Activated T-cell treated with anti-CD3 and anti-CD28 coated beads, Interleukin-2, amount 50 U/mL, for 4 hours (primary cell): Measurements from ENCODE around the gene PRKG1. TPM values are rescaled to one million over a fixed set of nuclear protein-coding genes. Genes with fewer than 3 reads are reported as not detected.
"Not testable (repeated sequence)": the region's sequence is repeated elsewhere in the genome, so short reads cannot be mapped to it uniquely, and the experiment has no call there.

ENCODE experiments used
- ATAC-seq, 2 donors: fragments of 200-7000 bp; cut with Tn5 transposase; one replicate each; pipeline ENCODE4 v1.10.0; 2021
- DNase-seq: peaks from one replicate; pipeline ENCODE4 v3.0.0-alpha.2; 2020
- H3K27me3 Mint-ChIP-seq: one replicate; pipeline ENCODE4 v1.8.0; 2021; ENCODE audit warnings: low read depth, mixed read lengths
- H3K36me3 Mint-ChIP-seq: one replicate; pipeline ENCODE4 v1.8.0; 2022; ENCODE audit warnings: mixed read lengths; ENCODE audit not compliant: insufficient read depth
- H3K4me1 Mint-ChIP-seq: one replicate; pipeline ENCODE4 v1.8.0; 2021; ENCODE audit warnings: low read depth, mixed read lengths
- H3K4me3 Mint-ChIP-seq: one replicate; pipeline ENCODE4 v1.8.0; 2021; ENCODE audit warnings: mild to moderate bottlenecking, moderate library complexity, mixed read lengths
- H3K9me3 Mint-ChIP-seq: one replicate; pipeline ENCODE4 v1.8.0; 2021; ENCODE audit warnings: mixed read lengths
- total RNA-seq, 3 donors: library from RNA; stranded (reverse); gene quantifications; one replicate each; pipeline ENCODE4 v1.2.1, GENCODE V29; 2021

PRKG1 gene
- total RNA-seq, 3 donors from 2014 or later, result 0.08 TPM; not detected in 2

DNA sequence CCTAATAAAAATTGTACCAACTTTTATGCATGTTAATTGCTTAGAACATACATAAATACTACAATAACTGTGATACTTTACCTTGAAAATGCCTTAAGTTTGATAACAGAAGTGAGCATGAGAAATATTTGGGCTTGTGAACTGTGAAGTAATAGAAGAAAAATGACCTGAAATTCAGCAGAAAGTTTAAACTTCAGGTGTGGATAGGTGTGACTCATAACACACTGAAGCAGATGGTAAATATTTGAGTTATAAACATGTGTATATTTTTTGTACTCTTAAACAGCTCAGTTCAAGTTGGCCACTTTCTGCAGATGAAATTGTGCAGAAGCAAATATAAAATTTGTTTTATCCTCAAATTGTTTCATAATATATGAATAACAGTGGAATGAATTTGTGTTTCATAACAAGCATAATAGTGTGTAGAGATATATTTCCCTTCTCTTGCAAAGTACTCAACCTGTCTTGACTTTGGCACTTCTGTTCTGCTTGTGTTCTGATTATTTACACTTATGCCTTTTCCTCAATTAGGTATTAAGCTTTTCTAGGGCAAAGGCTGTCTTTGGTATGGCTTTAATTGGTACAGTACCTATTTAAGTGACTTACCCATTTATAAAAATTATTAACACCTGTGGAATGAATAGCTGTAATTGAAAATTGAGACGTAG is 122.4 kb downstream of the PRKG1 start:
- H3K27me3 Mint-ChIP-seq, result no peaks in the 10 kb centered on the region
- DNase-seq (no peak), ATAC-seq (no peak)
- no peaks in the 10 kb centered on the region for H3K9me3 Mint-ChIP-seq
- no peak overlapping the region for H3K4me3 Mint-ChIP-seq
- H3K4me1 Mint-ChIP-seq, result no peaks in the 10 kb centered on the region
- no peaks in the 10 kb centered on the region for H3K36me3 Mint-ChIP-seq

DNA sequence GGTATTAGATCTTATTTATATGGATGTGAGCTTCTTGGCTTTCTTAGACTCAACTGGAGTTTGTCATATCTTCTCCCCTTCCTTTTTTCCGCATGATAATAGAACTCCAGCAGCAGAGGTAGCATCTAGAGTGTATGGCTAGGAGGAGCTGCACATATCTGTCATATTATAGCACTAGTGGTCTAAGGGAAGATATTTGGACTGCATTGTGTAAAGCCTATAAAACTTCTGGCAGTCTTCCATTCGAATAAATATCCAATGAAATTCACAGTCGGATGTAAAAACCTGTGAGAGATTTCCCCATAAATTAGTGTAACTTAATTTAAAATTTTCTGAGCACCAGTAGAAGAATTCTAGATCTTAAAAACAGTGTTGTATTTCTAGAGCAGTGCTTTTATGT is 123.9 kb downstream of the PRKG1 start:
- Mint-ChIP-seq H3K27me3 (no peaks in the 10 kb centered on the region), H3K4me1 (no peaks in the 10 kb centered on the region), H3K9me3 (peaks cover 3% of the 10 kb centered on the region), H3K4me3 (no peak overlapping the region), H3K36me3 (no peaks in the 10 kb centered on the region)
- DNase-seq (no peak), ATAC-seq (no peak)

DNA sequence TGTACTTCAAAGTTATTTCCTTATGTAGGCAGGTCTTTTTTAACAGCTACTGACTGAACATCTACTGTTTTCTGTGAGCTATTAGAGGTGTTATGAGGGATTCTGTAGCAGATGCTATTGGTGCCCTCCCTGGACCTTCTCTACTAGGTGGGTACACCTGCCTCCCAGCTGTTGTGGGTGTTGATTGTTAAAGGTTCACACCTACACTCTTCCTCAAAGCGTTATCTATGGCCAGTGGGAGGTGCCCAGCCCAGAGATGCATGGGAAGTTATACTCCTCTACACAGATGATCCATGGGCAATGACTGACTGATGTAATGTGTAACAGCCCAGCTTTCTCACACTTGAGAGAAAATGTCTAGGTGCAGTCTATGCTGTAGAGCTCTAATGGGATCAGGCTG is 127.7 kb downstream of the PRKG1 start:
- Mint-ChIP-seq H3K27me3 (no peaks in the 10 kb centered on the region), H3K9me3 (peaks cover 3% of the 10 kb centered on the region), H3K4me1 (no peaks in the 10 kb centered on the region), H3K4me3 (no peak overlapping the region), H3K36me3 (no peaks in the 10 kb centered on the region)
- DNase-seq, result no peak
- ATAC-seq, result no peak

DNA sequence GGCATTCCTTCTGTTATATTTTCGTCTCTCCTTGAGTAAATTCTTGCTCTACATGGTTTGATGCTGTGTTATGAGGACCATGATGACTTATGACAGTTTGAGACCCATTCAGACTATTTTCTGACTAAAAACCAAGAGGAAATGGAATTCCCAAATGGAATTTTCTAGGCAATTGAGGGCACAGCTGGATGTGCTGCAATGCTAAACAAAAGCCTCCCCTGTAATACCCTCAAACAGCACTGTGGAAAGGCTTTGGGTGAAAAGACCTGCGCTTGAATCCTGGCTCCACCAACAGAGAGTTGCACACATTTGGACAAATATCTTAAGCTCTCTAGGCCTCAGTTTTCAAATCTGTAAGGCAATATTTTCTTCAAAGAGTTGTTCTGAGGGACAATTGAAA is 129.1 kb downstream of the PRKG1 start:
- Mint-ChIP-seq H3K4me3 (no peak overlapping the region), H3K9me3 (peaks cover 3% of the 10 kb centered on the region), H3K4me1 (no peaks in the 10 kb centered on the region), H3K27me3 (no peaks in the 10 kb centered on the region), H3K36me3 (no peaks in the 10 kb centered on the region)
- ATAC-seq (no peak), DNase-seq (no peak)

DNA sequence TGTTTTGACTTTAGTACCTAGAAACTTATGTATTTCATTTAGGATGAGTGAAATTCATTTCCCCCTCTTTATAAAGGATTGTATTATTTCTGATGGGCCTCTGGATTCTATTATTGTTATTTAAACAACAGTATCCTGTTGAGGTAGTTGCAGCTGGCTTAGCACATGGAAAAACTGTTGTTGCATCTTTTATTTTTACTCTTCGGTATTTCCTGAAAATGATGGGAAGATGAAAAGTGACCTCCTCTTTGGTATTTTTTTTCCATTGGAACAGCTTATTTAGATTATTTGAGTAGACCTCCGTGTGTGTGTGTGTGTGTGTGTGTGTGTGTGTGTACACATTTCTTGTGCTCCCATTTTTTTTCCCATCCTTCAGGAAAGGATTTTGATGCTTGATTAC is 129.8 kb downstream of the PRKG1 start:
- H3K27me3 Mint-ChIP-seq, result peaks cover under 1% of the 10 kb centered on the region
- ATAC-seq, result no peak
- DNase-seq, result no peak
- H3K4me1 Mint-ChIP-seq, result no peaks in the 10 kb centered on the region
- peaks cover 3% of the 10 kb centered on the region for H3K9me3 Mint-ChIP-seq
- no peaks in the 10 kb centered on the region for H3K36me3 Mint-ChIP-seq
- H3K4me3 Mint-ChIP-seq, result no peak overlapping the region

DNA sequence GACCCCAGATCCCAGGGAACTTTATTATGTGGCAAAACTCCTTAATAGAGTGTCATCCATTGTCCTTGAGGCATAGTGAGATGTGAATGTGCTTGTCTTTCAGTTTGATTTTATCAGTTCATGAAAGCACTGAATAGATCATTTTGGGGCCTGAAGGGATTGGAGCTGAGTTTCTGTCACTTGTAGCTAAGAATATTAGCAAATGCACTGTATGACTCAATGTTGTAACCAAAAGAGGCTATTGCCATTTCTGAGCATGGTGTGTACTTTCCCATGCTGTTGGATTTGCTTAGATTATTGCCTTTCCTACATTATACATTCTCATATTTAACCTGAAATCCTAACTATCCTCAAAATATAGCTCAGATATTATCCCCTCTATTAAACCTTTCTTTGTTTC is 130.4 kb downstream of the PRKG1 start:
- peaks cover 3% of the 10 kb centered on the region for H3K9me3 Mint-ChIP-seq
- no peaks in the 10 kb centered on the region for H3K4me1 Mint-ChIP-seq
- peaks cover 2% of the 10 kb centered on the region for H3K27me3 Mint-ChIP-seq
- no peak overlapping the region for H3K4me3 Mint-ChIP-seq
- H3K36me3 Mint-ChIP-seq, result no peaks in the 10 kb centered on the region
- ATAC-seq (no peak), DNase-seq (no peak)

DNA sequence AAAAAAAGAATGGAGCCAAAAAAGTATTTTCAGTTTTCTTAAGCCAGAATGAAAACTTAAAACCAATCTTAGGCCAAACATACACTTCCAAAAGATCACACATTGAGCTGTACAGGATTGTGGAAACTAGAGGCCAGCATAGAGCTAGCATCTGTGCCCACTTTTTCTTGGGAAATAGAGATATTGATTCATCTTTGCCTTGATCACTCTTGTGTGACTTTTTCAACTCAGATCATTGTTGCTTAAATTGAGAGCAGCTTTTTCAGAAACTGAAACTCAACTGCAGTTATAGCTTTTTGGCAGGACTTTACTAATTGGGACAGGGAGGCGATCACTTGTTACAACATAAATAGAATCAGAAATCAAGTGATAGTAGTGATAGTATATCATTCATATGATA is 132.2 kb downstream of the PRKG1 start:
- H3K27me3 Mint-ChIP-seq, result peaks cover 2% of the 10 kb centered on the region
- no peaks in the 10 kb centered on the region for H3K36me3 Mint-ChIP-seq
- H3K4me3 Mint-ChIP-seq, result no peak overlapping the region
- DNase-seq (no peak), ATAC-seq (no peak)
- H3K9me3 Mint-ChIP-seq, result peaks cover 3% of the 10 kb centered on the region
- no peaks in the 10 kb centered on the region for H3K4me1 Mint-ChIP-seq

DNA sequence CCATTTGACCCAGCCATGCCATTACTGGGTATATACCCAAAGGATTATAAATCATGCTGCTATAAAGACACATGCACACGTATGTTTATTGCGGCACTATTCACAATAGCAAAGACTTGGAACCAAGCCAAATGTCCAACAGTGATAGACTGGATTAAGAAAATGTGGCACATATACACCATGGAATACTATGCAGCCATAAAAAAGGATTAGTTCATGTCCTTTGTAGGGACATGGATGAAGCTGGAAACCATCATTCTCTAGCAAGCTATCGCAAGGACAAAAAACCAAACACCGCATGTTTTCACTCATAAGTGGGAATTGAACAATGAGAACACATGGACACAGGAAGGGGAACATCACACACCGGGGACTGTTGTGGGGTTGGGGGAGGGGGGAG is 138.7 kb downstream of the PRKG1 start:
- not testable (repeated sequence) for H3K4me1 Mint-ChIP-seq, DNase-seq, H3K27me3 Mint-ChIP-seq, H3K36me3 Mint-ChIP-seq, H3K4me3 Mint-ChIP-seq, H3K9me3 Mint-ChIP-seq, ATAC-seq

DNA sequence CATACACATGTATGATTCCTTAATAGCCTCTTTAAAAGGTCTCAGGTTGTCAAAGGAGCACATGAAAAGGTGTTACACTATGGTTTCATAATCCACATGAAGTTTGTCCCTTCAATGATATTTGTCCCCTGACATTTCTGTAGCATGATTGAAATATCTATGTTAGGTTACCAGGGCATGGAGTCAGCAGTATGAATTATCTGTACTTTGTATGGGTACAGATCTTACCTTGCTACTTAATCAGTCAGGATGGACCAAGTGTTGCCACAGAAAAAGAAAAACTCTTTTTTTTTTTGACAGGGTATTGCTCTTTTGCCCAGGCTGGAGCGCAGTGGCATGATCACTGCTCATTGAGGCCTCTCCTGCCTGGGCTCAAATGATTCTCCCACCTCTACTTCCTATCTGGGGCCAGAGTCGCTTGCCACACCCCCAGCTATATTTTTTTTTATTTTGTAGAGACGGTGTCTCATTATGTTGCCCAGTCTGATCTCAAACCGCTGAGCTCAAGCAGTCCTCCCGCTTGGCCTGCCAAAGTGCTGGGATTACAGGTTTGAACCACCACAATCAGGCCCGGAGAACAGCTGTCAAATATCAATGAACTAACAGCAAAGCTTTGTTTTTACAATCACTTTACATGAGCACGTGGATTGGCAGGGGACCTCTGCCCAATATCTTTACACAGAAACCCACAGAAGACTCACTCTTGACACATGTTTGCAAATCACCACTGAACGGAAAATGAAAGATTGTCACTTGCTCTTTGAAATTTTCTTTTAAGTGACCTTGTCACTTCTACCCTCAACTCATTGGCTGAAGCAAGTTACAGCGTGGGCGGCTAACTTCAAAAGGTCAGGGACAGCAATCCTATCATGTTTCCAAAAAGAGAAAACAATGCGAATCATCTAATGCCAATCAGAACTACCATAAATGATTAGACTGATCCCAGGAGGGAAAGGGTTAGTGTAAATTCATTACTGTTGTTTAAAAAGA is 140.2 kb downstream of the PRKG1 start:
- no peak for DNase-seq
- no peaks in the 10 kb centered on the region for H3K36me3 Mint-ChIP-seq
- no peak overlapping the region for H3K4me3 Mint-ChIP-seq
- H3K4me1 Mint-ChIP-seq, result no peaks in the 10 kb centered on the region
- no peaks in the 10 kb centered on the region for H3K27me3 Mint-ChIP-seq
- no peaks in the 10 kb centered on the region for H3K9me3 Mint-ChIP-seq
- no peak for ATAC-seq

DNA sequence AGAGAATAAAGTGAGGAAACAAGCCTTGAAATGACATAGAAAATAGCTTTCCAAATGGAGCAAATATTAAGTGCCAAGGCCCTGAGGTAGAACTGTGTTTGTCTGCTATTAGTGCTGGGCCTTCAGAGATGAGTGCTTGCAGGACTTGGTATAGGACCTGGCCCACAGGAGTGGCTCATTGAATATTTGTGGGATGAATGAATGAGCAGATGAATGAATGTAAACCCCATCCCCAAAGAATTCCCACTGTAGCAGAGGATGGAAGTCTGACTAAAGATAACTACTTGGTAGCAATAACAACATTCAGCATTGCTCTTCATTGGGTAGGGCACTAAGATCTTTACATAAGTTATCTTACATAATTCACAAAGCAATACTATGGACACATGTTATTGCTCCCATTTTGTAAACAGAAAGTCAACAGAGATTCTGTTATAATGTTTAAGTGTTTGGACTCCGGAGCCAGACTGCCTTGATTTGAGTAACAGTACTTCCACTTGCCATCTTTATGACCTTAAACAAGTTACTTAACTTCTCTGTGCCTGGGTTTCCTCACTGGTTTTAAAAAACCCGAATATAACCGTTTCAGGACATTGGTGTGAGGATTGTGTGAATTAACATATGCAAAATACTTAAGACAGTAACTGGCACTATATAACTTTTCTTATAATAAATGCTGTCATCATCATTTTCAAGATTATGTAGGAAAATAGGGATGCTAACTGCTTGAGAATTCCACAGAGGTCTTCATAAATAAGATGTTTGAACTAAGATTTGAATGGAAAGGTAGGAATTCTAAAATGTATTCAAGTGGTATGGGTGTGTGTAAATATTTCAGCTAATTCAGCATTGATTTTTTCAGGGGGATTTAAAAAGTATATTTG is 141.9 kb downstream of the PRKG1 start:
- Mint-ChIP-seq H3K4me1 (no peaks in the 10 kb centered on the region), H3K27me3 (no peaks in the 10 kb centered on the region), H3K4me3 (no peak overlapping the region), H3K9me3 (no peaks in the 10 kb centered on the region), H3K36me3 (no peaks in the 10 kb centered on the region)
- DNase-seq, result no peak
- ATAC-seq, result no peak

DNA sequence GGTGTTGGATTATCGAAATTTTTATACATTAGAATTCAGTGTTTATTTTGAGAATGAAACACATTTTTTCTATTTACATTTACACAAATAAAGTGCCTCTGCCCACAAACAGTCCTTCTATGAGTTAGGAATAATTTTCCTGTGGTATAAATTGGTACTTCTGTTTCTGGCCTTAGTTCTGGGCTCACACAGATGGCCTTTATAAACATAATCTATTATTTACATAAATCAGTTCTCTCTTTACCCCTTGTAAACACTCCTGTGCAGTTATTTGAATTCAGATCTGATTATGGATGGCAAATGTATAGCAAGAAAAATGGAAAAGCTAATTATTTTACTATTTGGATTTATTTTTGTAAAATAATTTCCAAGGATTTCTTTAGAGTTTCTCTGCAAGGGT is 143.2 kb downstream of the PRKG1 start:
- DNase-seq, result no peak
- Mint-ChIP-seq H3K36me3 (no peaks in the 10 kb centered on the region), H3K4me1 (no peaks in the 10 kb centered on the region), H3K27me3 (no peaks in the 10 kb centered on the region), H3K9me3 (no peaks in the 10 kb centered on the region), H3K4me3 (no peak overlapping the region)
- ATAC-seq, result no peak

DNA sequence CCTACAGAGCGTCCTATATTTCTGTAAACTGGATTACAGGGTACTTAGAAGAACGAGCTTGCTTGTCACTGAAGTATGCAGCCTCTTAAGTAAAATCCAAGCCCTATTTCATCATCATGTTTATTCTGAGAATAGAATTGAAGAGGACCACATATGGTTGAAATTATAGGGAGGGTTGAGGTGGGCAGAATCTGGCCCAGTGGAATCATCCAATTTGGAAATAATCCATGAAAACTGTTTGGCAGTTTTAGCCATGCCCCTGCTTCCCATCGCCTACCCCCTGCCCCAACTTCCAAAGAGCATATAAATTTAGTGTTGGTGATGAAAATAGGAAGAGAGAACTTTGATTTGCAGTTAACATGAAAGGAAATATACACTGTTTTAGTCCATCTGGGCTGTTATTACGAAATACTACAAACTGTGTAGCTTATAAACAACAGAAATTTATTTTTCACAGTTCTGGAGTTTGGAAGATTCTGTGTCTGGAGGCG is 150.4 kb downstream of the PRKG1 start:
- no peaks in the 10 kb centered on the region for H3K9me3 Mint-ChIP-seq
- H3K4me3 Mint-ChIP-seq, result no peak overlapping the region
- ATAC-seq (no peak), DNase-seq (no peak)
- no peaks in the 10 kb centered on the region for H3K4me1 Mint-ChIP-seq
- H3K36me3 Mint-ChIP-seq, result no peaks in the 10 kb centered on the region
- no peaks in the 10 kb centered on the region for H3K27me3 Mint-ChIP-seq

DNA sequence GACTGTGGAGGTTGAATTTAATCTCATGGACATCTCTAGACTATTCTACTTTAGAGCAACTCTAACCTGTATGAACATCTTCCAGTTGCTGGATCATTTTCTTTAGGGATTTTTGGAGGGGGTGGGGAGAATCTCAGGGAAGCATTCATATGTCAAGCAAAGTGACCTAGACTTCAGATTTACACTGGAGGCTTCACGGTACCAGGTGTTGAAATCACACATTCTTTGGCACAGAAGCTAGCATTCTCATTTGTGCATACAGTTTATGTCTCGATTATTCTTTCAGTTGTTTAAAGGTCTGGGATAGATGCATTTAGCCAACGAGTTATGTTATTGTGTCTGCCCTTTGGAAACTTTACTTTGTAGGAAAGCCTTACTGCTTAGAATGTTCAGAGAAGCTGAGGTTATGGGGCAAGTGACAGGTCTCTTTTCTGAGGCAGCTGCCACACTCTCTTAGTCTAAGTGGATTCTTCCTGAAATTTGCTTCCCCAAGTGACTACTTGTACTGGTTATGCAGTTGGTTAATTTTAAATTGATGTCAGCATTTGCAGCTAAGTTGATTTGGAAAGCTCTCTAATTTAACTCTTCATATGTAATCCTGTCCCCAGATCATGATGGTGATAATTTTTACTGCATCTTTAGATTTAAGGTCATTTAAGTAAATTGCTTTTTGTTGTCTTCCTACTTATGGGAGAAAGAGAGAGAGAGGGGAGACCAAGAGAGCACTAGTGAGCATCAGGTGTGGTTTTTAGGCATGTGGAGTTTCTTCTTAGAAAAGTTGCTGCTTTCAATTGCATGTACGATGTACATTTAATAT is 153.8 kb downstream of the PRKG1 start:
- H3K27me3 Mint-ChIP-seq, result no peaks in the 10 kb centered on the region
- H3K36me3 Mint-ChIP-seq, result no peaks in the 10 kb centered on the region
- H3K4me1 Mint-ChIP-seq, result no peaks in the 10 kb centered on the region
- H3K4me3 Mint-ChIP-seq, result no peak overlapping the region
- H3K9me3 Mint-ChIP-seq, result no peaks in the 10 kb centered on the region
- ATAC-seq, result no peak
- no peak for DNase-seq
